A673 (cell line): ENCODE data around the gene CSPG4.

Source experiments
- EZH2 ChIP-seq: fragments of 200-600 bp; sonication (generic); IDR thresholded peaks from 2 replicates; pipeline ENCODE4 v1.6.1; 2017; ENCODE audit warnings: borderline replicate concordance, low read depth, mild to moderate bottlenecking, mixed read lengths, antibody characterized with exemption, low read length; ENCODE audit not compliant: poor library complexity, severe bottlenecking
- TF ChIP-seq, protein P1 (sequence below): fragments of 300-800, 200-600 bp; sonication (generic); conservative IDR thresholded peaks from 2 replicates; pipeline ENCODE4 v1.5.1; 2017; ENCODE audit warnings: low read depth, mild to moderate bottlenecking, antibody characterized with exemption, low read length, moderate library complexity, mixed read lengths

DNA sequence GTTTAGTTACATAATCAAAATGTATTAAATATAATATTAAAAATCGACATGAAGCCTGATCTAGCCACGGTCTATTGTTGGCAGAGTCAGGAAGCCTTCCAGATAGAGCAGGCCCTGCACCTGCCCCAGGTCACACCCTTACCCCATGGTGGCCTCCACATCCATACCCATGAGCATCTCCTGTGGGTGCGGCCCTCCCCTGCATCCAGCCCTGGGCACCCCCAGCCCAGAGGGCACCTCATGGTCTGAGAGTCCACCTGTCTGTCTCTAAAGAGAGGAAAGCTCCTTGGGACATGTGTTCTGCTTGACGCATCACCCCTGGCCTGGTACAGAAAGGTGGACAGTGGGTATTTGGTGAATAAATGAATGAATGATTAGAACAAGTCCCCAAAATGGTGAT, 37.2 kb upstream of the CSPG4 start:
- TF ChIP-seq, protein P1, sequence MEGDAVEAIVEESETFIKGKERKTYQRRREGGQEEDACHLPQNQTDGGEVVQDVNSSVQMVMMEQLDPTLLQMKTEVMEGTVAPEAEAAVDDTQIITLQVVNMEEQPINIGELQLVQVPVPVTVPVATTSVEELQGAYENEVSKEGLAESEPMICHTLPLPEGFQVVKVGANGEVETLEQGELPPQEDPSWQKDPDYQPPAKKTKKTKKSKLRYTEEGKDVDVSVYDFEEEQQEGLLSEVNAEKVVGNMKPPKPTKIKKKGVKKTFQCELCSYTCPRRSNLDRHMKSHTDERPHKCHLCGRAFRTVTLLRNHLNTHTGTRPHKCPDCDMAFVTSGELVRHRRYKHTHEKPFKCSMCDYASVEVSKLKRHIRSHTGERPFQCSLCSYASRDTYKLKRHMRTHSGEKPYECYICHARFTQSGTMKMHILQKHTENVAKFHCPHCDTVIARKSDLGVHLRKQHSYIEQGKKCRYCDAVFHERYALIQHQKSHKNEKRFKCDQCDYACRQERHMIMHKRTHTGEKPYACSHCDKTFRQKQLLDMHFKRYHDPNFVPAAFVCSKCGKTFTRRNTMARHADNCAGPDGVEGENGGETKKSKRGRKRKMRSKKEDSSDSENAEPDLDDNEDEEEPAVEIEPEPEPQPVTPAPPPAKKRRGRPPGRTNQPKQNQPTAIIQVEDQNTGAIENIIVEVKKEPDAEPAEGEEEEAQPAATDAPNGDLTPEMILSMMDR: no peak
- no peak for TF ChIP-seq EZH2
